Stimulated activated CD8-positive, alpha-beta memory T cell treated with anti-CD3 and anti-CD28 coated beads, Interleukin-15, amount 100 ng/mL, for 4 hours (primary cell): ENCODE results near the gene GPR171.

ENCODE experiments used
- DNase-seq, 2 donors: peaks; one replicate each; pipeline ENCODE4 v3.0.0-alpha.2; 2020; ENCODE audit warnings: low read depth in 2 of 2

Gene GPR171

DNA sequence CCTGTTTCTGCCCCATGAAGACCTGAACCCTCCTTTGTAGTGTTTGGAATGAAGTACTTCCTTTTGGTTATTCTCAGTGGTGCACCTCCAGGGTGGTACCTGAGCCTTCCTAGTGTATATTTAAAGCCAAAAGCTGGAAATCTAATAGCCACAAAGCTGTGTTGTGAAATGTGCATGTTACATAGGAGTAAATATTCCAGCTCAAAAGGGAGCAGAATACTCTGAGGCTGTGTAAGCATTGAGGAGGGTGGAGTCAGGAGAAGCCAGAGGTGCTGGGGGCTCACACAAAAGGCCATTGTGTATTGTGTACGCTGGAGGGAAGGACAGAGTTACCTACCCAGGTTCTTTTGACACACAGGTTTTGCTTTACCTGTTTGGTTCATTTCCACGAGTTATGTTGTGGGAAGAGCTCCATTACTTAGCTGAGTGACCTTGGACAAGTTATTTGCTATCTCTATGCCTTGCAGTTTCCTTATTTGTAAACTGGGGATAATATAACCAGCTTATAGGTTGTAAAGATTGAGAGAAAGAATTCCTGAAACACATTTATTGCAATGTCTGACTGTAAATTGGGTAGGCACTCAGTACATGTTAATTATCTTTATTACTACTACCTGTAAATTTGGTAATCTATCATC, 24.7 kb downstream of the GPR171 start:
- DNase-seq, result no peak

DNA sequence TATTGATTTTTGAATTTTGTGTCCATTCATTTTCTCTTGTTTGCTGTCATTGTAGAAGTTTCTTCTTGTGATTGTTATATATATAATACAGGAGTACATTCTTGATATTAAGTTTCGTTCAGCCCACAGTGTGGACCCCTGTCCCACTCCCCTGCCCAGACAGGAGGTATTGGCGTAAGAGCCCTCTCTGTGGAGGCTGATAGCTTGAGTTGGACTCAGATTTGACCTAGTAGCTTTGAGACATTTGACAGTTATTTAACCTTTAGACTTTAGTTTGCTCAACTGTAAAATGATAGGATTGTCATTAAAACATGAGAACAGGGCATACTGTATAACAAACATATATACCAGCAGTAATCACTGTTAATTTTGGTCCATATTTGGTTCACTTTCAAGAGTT, 27.1 kb downstream of the GPR171 start:
- no peak for DNase-seq

DNA sequence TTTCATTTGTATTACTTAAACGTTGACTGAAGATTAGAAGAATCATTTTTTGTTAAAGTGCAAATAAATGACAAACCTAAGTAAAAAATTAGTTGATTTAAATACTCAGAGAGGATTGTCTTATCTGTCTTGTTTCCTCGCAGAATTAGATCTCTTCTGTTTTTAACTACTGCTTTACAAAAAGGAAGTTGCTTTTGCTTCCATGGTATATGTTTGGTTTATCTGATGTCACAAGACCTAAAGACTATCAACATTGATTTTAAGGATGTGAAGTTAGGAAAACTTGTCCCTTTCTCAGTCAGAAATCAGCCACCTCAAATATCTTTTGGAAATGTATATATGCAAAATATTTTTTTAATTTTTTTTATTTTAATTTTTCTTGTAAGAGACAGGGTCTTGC, 28.7 kb downstream of the GPR171 start:
- DNase-seq, result no peak

DNA sequence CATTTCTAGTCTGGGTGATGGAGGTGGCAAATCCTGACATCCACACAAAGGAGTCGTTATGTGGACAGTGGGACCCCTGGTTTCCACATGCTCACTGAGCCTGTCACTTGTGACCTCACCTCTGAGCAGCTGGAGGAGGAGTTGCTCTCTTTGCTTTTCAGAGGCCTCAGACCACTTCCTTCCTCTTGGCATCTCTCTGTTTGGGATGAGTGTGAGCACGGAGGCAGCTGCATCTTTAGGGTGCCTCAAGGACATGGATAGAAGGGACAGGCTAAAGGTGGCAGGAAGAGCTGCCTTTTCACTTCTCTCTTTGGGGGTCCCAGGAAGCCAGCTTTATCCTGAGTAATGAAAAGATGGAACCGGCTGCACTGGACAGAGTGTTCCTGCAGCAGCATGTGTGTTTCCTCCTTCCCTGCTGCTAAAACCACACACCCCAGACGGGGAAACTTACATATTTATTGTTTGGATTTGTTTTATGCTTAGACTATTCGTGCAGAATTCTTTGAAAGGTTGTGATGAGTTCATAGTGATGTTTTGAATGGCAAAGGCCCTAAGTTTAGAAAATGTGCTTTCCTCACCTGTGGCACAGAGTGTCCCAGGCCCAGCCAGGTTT, 31.8 kb downstream of the GPR171 start:
- no peak for DNase-seq

DNA sequence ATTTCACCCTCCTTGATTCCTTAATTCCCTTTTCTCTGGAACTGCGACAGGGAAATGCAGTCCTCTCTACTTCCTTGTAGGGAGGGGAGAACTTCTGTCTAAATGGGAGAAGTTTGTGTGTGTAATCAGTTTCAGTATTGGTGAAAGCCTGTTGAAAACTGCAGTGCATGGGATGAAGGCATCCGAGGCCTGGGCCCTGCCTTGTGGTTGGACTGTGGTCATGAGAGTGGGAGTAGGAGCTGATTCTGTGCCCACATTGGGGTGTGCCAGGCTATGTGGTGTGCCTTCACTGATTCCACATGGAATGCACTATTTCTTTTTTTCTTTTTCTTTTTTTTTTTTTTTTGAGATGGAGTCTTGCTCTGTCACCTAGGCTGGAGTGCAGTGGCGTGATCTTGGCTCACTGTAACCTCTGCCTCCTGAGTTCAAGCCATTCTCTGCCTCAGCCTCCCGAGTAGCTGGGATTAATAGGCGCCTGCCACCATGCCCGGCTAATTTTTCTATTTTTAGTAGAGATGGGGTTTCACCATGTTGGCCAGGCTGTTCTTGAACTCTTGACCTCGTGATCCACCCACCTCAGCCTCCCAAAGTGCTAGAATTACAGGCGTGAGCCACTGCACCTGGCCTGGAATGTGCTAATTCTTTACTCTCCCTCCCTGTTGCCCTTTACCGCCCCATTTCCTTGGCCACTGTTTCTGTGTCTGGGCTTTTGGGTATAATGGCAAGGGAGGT, 32.9 kb downstream of the GPR171 start:
- peak in 1 of 2 donors; percentile 11 for DNase-seq

DNA sequence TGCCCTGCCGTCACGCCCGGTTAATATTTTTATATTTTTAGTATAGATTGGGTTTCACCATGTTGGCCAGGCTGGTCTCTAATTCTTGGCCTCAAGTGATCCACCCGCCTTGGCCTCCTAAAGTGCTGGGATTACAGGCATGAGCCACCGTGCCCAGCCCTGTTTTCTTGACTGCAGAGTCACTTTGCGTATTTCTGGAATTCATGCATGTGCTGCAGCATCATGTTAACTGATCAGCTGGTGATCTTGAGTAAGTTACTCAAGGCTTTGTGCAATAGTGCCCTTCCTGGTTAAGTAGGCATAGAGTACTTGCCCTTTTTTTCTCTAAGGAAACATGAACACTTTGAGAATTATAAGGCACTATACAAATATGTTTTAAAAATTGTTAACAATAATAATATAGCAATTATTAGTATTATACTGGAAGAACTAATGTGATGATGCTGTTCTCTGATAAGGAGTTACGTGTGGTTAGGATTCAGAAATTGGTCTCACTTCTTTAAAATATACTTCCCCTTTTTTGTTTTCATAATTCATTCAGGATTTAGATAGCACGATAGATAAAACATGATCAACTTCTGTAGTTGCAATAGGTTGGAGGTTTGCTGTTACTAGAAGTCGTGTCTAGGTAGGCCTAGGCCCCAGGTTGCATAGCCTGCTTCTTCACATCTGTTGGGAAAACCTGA, 33.6 kb downstream of the GPR171 start:
- DNase-seq, result no peak

DNA sequence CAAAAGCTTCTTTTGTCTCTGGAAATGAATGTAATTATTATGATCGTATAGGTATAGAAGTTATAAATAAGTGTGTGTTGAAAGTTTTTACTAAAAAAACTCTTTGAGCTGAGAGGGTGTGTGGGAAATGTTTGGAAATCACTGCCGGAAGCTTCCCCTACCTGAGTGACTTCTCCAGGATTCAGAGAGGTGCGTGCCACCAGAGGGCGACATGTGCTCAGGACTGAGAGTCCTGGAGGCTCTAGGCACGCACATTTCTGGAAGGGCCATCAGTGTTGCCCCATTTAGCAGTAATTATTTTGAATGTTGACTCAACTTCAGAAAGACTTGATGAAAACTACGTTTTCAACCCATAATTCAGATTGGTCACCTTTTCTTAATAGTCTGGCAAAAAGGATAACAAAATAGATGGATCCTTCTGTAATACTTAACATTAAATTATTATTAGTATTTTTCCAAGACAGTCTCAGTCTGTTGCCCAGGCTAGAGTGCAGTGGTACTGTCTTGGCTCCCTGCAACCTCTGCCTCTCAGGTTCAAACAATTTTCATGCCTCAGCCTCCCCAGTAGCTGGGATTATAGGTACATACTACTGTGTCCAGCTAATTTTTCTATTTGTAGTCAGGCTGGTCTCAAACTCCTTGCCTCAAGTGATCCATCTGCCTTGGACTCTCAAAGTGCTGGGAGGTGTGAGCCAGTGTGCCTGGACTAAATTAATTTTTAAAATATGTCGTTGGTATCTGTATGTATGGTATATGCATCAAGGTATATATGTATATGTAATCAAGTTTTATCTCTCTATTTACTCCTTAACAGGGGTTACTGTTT, 34.5 kb downstream of the GPR171 start:
- DNase-seq, result peak; percentile 51 to 65

DNA sequence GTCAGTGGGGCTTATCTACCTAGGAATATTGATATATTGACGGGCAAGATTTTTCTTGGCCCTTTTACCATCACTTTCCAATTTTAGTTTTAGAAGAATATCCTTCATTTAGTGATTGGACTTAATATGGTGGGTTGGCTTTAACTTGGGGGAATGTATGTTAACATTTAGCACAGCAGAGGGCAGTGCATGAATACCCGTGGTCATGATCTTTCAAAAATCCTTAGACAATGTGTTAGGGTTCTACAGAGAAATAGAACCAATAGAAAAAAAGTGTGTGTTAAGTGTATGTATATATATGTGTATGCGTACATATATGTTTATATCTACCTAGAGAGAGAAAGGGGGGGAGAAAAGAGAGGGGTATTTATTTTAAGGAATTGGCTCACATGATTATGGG, 36.9 kb downstream of the GPR171 start:
- DNase-seq, result no peak

DNA sequence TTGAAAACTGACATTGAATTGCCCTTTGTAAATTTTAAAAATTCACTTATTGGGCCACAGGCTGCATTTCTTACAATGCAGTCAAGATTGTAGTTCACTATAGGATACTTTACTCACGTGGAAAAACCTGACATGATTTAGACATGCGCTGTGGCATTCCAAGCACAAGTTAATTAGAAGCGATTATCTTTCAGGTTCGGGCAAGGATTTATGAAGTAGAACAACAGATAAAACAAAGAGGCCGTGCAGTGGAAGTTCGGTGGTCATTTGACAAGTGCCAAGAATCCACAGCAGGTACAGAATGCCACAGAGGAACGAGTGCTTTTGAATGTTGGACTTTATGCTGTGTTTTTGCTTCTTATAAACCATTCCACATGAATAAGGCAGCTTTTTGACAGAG, 37.8 kb downstream of the GPR171 start:
- DNase-seq, result no peak

DNA sequence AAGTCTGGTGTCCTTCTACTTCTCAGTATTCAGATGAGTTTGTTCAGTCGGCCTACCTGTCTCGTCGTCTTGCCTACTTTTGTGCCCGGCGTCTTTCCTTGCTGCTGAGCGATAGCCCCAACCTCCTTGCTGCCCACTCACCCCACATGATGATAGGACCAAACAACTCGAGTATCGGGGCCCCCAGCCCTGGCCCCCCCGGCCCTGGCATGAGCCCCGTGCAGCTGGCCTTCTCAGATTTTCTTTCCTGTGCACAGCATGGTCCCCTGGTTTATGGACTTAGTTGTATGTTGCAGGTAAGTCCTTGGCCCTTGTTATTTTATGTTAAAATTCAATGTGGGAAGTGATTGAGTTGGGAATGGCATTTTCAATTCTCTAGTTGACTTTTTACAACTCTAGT, 43.2 kb downstream of the GPR171 start:
- DNase-seq, result no peak

DNA sequence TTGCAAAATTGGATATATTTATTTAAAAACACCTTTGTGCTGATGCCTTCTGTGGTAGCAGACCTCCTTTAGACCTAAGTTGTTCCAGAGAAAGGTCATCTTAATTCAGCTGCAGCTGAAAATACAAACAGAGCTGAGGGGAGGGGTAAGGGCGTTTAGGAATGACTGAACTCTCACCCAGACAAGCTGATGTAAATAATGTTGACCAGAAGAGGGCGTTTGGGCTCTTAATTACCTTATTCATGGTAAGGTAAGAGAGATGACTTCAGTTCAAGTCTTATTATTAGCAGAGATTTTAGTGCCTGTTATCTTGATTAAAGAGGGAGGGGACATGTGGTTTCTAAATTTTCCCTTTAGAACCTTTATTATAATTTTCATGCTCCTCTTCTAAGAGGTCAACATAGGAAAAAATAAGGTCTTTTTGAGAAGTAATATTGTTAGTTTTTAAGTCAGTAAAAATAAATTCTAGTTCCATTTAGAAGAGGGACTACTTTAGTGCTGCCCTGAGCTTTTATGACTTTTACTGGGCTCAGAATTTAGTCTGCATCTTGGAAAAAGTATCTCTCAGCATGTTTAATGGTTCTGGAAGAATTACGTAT, 46.3 kb downstream of the GPR171 start:
- no peak for DNase-seq

DNA sequence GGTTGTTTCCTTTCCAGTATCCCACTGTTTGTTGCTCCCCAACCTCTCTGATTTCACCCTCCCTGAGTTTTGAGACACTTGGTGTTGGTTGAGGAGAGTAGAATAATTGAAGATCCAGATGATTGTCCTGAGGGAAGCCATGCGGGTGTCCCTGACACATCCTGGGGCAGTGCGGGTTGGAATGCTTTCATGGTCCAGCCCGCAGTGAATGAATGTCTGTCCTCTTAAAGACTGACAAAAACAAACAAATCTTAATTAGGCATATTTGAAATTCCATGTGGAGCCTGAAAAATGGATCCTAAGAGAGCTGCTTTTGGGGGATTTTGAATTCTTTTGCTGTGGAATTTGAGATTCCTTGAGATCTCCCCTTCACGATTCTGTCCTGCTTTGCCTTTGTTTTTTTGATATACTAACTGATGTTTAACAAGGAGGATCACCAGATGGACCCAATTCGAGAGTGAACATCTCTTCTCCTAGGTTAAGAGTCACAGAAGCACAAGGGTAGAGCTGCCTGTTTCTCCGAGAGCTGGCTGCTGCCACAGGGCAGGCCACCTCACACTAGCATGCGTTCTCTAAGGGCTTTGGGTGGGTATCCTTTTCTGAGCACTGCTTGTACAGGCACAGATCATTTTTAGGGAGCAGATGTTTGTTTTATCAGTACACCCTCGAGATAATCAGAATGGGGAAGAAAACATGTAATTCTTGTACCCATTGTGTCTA, 47.4 kb downstream of the GPR171 start:
- no peak for DNase-seq

DNA sequence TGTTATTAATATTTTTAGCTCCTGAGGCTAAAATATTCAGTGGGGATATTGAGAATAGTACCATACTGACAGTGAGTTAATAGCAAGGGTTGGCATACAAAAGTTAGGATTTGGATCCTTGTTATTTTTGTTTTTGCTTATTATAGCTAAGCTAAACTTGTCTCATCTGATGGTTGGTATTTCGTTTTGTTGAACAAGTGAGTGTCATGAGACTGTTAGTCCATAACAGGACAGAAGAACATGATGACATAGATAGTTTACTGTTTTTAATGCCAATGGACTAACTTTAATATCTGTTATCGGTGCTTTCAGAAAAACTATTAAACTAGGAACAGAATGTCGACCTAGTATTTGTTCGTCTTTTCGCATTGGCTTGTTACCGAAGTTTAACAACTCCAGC, 48.5 kb downstream of the GPR171 start:
- DNase-seq, result no peak

DNA sequence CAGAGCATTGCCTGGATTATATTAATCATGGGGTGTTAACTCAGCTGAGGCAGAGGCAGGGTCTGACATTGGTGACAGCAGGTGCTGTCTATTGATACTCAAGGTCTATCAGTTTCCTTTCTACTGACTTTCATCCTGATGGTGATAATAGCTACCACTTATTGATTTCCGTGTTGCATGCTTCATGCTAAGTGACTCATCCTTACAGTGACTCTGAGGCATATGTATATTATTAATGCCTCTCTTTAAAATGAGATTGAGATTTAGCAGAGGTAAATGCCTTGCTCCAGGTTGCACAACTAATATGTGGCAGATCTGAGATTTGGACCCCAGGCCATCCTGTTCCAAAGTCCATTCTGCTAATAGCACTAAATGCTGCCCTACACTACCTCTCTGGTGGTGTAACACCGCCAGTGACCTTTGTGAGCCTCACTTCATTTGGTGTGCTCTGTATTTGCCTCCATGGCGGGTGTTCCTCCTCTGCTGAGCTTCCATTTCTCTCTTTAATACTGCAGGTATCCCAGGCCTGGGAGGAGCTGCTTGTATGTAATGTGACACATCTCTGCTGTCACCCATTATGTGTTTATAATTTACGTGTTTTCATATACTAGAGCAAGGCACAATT, 50.4 kb downstream of the GPR171 start:
- no peak for DNase-seq
